Liver (tissue), 9 donors: Measurements from ENCODE around the gene PKNOX1. TPM values are rescaled to one million over a fixed set of nuclear protein-coding genes. Genes with fewer than 3 reads are reported as not detected.
"Not testable (repeated sequence)": the region's sequence is repeated elsewhere in the genome, so short reads cannot be mapped to it uniquely, and the experiment has no call there.

Source experiments
- DNase-seq: peaks from one replicate; pipeline ENCODE4 v3.0.0-alpha.2; 2017; ENCODE audit warnings: low spot score
- H3K27ac ChIP-seq, 2 donors: one replicate each; pipeline ENCODE4 v1.7.0; 2013; ENCODE audit warnings: inconsistent platforms in 2 of 2, low read length in 2 of 2, control low read depth in 1 of 2, low read depth in 1 of 2, mild to moderate bottlenecking in 1 of 2
- H3K27me3 ChIP-seq, 4 donors: one replicate each; pipeline versions ENCODE4 v1.6.1 to v1.7.0; 2013; ENCODE audit warnings: low read length in 3 of 4, inconsistent platforms in 1 of 4, mild to moderate bottlenecking in 1 of 4, moderate library complexity in 1 of 4; ENCODE audit not compliant: control insufficient read depth in 4 of 4, insufficient read depth in 4 of 4
- H3K36me3 ChIP-seq, 4 donors: one replicate each; pipeline versions ENCODE4 v1.6.1 to v1.7.0; 2013; ENCODE audit warnings: low read length in 3 of 4, mild to moderate bottlenecking in 3 of 4, low read depth in 1 of 4, moderate library complexity in 1 of 4; ENCODE audit not compliant: control insufficient read depth in 4 of 4, insufficient read depth in 3 of 4
- H3K4me1 ChIP-seq, 4 donors: one replicate each; pipeline versions ENCODE4 v1.6.1 to v1.7.0; 2013; ENCODE audit warnings: low read length in 3 of 4, mild to moderate bottlenecking in 3 of 4, moderate library complexity in 1 of 4; ENCODE audit not compliant: control insufficient read depth in 4 of 4, insufficient read depth in 4 of 4
- H3K4me3 ChIP-seq, 3 donors: one replicate each; pipeline versions ENCODE4 v1.6.1 to v1.7.0; 2013; ENCODE audit warnings: low read length in 3 of 3, control low read depth in 1 of 3, low read depth in 1 of 3, mild to moderate bottlenecking in 1 of 3
- H3K9ac ChIP-seq, 2 donors: one replicate each; pipeline ENCODE4 v1.7.0; 2013; ENCODE audit warnings: low read length in 2 of 2, mild to moderate bottlenecking in 2 of 2, moderate library complexity in 2 of 2, control low read depth in 1 of 2, low read depth in 1 of 2
- H3K9me3 ChIP-seq, 4 donors: one replicate each; pipeline versions ENCODE4 v1.6.1 to v1.7.0; 2013; ENCODE audit warnings: low read length in 3 of 4; ENCODE audit not compliant: control insufficient read depth in 4 of 4
- FOXA1 ChIP-seq: IDR thresholded peaks from 2 replicates; pipeline ENCODE4 v1.6.1; 2016; ENCODE audit warnings: antibody characterized with exemption
- FOXA2 ChIP-seq: IDR thresholded peaks from 2 replicates; pipeline ENCODE4 v1.6.1; 2016; ENCODE audit warnings: antibody characterized with exemption
- RAD21 ChIP-seq, 2 donors: IDR thresholded peaks; 2 replicates each; pipeline ENCODE4 v1.6.1; 2016; ENCODE audit warnings: antibody characterized with exemption in 2 of 2, mild to moderate bottlenecking in 2 of 2
- RXRA ChIP-seq, 2 donors: IDR thresholded peaks; 2 replicates each; pipeline ENCODE4 v1.6.1; 2017 to 2018; ENCODE audit warnings: antibody characterized with exemption in 2 of 2, mild to moderate bottlenecking in 1 of 2
- SP1 ChIP-seq: IDR thresholded peaks from 2 replicates; pipeline ENCODE4 v1.6.1; 2018; ENCODE audit warnings: antibody characterized with exemption, mild to moderate bottlenecking
- YY1 ChIP-seq: IDR thresholded peaks from 2 replicates; pipeline ENCODE4 v1.6.1; 2016; ENCODE audit warnings: antibody characterized with exemption, mild to moderate bottlenecking
- WGBS: extraction: QIAGEN DNeasy Blood & Tissue Kit; methylation state at CpG from one replicate; pipeline ENCODE4 v1.1.7; 2013; 5-methylcytosine and 5-hydroxymethylcytosine counted together
- polyA plus RNA-seq, 2 donors: library from polyadenylated mRNA; stranded (reverse) in 1 of 2; unstranded in 1 of 2; fragments of 200-250 nt in 1 of 2; fragments of >200 nt in 1 of 2; fragmentation: Nextera tagmentation in 1 of 2; extraction: Ambion mirVana in 1 of 2; gene quantifications; one replicate each; pipeline versions ENCODE4 v1.2.1 to v1.2.3, GENCODE V29; 2013 to 2015
- total RNA-seq, 2 donors: library from RNA; depleted of rRNA; stranded (reverse); fragments of >200 nt; gene quantifications; one replicate each; pipeline ENCODE4 v1.2.3, GENCODE V29; 2014
- donor health status: healthy.
- donor health status: healthy.
- donor health status: healthy.
- donor health status: healthy.
- donor health status: healthy.

PKNOX1 gene
- total and polyA plus RNA-seq, 4 donors = 2.8 to 10.3 (median 8.0) TPM

DNA sequence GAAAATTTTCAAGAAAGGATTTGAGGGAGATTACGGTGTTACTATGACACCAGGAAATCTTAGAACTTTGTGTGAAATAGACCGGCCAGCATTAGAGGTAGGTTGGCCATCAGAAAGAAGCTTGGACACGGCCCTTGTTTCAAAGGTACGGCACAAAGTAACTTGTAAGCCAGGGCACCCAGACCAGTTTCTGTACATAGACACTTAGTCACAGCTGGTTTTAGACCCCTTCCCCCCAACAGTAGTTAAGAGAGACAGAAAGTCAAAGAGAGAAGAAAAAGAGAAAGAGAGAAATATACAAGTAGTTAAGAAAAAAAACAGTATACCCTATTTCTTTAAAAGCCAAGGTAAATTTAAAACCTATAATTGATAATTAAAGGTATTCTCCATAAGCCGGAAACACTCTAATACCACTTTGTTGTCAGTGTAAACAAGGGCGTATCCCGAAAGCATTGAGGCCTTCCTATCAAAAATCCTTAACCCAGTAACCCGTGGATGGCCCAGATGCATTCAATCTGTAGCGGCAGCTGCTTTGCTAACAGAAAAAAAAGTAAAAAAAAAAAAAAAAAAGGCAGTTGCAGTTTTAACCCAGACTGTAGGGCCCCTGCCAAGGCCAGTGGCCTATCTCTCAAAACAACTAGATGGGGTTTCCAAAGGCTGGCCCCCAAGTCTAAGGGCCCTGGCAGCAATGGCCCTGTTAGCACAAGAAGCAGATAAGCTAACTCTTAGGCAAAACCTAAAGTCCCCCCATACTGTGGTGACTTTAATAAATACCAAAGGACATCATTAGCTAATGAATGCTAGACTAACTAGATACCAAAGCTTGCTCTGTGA is 41.0 kb upstream of the PKNOX1 start:
- 22% methylated on average over 9 of the region's 9 CpGs for WGBS
- H3K9ac ChIP-seq, H3K4me3 ChIP-seq, H3K27me3 ChIP-seq, H3K4me1 ChIP-seq, DNase-seq, H3K9me3 ChIP-seq, H3K36me3 ChIP-seq: not testable (repeated sequence)
- TF ChIP-seq FOXA2 (peak; percentile 68), RXRA (IDR thresholded peaks at IDR 0.05) (peak; percentile 39 to 51), FOXA1 (peak; percentile 35), YY1 (peak; percentile 17), SP1 (peak; percentile 66), RAD21 (IDR thresholded peaks at IDR 0.05) (peak in 1 of 2 donors; percentile 6)
- peak overlapping the region; percentile 32 to 50 for H3K27ac ChIP-seq

DNA sequence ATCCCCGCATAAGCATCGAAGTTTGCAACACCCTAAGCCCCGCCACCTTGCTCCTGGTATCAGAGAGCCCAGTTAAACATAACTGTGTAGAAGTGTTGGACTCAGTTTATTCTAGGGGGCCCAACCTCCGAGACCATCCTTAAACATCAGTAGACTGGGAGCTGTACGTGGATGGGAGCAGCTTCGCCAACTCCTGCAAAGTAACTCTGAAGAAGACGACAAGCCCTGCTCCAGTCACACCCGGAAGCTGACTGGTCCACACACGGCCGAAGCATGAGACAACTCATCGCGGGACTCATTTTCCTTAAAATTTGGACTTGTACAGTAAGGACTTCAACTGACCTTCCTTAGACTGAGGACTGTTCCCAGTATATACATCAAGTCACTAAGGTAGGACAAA is 40.4 kb upstream of the PKNOX1 start:
- H3K9me3 ChIP-seq, H3K9ac ChIP-seq, DNase-seq, H3K4me3 ChIP-seq, H3K27me3 ChIP-seq, H3K27ac ChIP-seq, H3K36me3 ChIP-seq, H3K4me1 ChIP-seq: not testable (repeated sequence)
- WGBS = 87% methylated on average over 12 of the region's 12 CpGs

DNA sequence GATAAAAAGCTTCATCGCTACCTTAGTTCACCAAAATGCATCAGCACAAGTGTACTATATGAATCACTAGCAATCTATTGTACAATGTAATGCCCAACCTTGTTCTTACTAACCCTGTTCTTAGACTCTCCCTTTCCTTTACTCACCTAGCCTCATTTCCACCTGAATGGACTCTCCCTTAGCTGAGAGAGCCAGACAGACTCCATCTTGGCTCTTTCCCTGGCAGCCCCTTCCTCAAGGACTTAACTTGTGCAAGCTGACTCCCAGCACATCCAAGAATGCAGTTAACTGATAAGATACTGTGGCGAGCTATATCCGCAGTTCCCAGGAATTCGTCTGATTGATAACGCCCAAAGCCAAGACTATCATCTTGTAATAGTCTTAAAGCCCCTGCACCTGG is 38.0 kb upstream of the PKNOX1 start:
- not testable (repeated sequence) for H3K27me3 ChIP-seq, H3K27ac ChIP-seq, DNase-seq, H3K9me3 ChIP-seq, H3K4me3 ChIP-seq, H3K9ac ChIP-seq, H3K36me3 ChIP-seq, H3K4me1 ChIP-seq
- 80% methylated on average over 5 of the region's 5 CpGs for WGBS

DNA sequence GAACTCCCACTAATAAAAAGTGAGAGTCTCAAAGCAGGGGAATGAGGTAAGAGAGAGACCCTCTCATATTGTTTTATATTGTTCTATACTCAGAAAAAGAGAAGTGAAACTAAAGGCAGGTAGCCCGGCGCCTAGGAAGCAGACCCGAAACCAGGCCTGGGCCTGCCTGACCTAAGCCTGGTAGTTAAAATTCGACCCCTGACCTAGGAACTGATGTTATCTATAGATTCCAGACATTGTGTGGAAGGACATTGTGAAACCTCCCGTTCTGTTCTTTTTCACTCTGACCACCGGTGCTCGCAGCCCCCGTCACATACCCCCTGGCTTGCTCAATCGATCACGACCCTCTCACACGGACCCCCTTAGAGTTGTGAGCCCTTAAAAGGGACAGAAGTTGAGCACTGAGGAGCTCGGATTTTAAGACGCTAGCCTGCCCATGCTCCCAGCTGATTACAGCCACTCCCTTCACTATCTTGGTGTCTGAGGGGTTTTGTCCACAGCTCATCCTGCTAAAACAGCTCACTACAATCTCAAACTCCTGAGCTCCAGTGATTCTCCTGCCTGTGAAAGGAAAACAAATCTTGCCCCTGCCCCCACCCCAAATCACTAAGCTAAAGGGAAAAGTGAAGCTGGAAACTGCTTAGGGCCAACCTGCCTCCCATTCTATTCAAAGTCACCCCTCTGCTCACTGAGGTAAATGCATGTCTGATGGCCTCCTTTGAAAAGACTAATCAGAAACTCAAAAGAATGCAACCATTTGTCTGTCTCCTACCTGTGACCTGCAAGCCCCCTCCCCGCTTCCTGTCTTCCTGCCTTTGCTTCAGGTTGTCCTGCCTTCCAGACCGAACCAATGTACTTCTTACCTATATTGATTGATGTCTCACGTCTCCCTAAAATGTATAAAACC is 37.1 kb upstream of the PKNOX1 start:
- H3K4me1 ChIP-seq, H3K9me3 ChIP-seq, H3K36me3 ChIP-seq, DNase-seq, H3K27ac ChIP-seq, H3K27me3 ChIP-seq, H3K9ac ChIP-seq, H3K4me3 ChIP-seq: not testable (repeated sequence)
- WGBS = 71% methylated on average over 16 of the region's 16 CpGs
